Middle frontal gyrus (tissue), 1 donor: ENCODE results near the gene CDH23.

Experiments used
- DNase-seq: peaks from one replicate; pipeline ENCODE4 v3.0.0-alpha.2; 2015; ENCODE audit warnings: low spot score; ENCODE audit errors: extremely low spot score

CDH23 gene

GRCh38 chr10:71534568-71535194 is 138.0 kb downstream of the CDH23 start:
- no peak for DNase-seq

- DNase-seq = no peak
Measured at GRCh38 chr10:71536332-71536731, 139.6 kb downstream of the CDH23 start.

- no peak for DNase-seq
Measured at GRCh38 chr10:71537125-71537524, 140.4 kb downstream of the CDH23 start.

- no peak for DNase-seq
Measured at GRCh38 chr10:71537681-71538080, 141.0 kb downstream of the CDH23 start.

- no peak for DNase-seq
Measured at GRCh38 chr10:71538608-71539260, 142.0 kb downstream of the CDH23 start.

GRCh38 chr10:71539442-71540118 is 142.9 kb downstream of the CDH23 start:
- DNase-seq = no peak

- DNase-seq = no peak
Measured at GRCh38 chr10:71542478-71542877, 145.8 kb downstream of the CDH23 start.

GRCh38 chr10:71543608-71544170 is 147.0 kb downstream of the CDH23 start:
- DNase-seq = no peak

GRCh38 chr10:71545001-71545400 is 148.3 kb downstream of the CDH23 start:
- DNase-seq = no peak

GRCh38 chr10:71546220-71546619 is 149.5 kb downstream of the CDH23 start:
- no peak for DNase-seq

GRCh38 chr10:71547312-71547711 is 150.6 kb downstream of the CDH23 start:
- DNase-seq = no peak

- no peak for DNase-seq
Measured at GRCh38 chr10:71547876-71548846, 151.4 kb downstream of the CDH23 start.

- no peak for DNase-seq
Measured at GRCh38 chr10:71549766-71550533, 153.2 kb downstream of the CDH23 start.

- no peak for DNase-seq
Measured at GRCh38 chr10:71550628-71551027, 153.9 kb downstream of the CDH23 start.

GRCh38 chr10:71551970-71552369 is 155.2 kb downstream of the CDH23 start:
- DNase-seq = no peak

- no peak for DNase-seq
Measured at GRCh38 chr10:71553432-71553831, 156.7 kb downstream of the CDH23 start.

GRCh38 chr10:71554671-71555070 is 158.0 kb downstream of the CDH23 start:
- no peak for DNase-seq

- no peak for DNase-seq
Measured at GRCh38 chr10:71555087-71555723, 158.5 kb downstream of the CDH23 start.

GRCh38 chr10:71555724-71556119 is 159.0 kb downstream of the CDH23 start:
- no peak for DNase-seq

GRCh38 chr10:71558991-71559390 is 162.3 kb downstream of the CDH23 start:
- DNase-seq = no peak
